ENCODE data around the gene EGFR.
A peak's percentile ranks its signal among the peaks of the same experiment; 100 is the strongest.

The EGFR gene

DNA sequence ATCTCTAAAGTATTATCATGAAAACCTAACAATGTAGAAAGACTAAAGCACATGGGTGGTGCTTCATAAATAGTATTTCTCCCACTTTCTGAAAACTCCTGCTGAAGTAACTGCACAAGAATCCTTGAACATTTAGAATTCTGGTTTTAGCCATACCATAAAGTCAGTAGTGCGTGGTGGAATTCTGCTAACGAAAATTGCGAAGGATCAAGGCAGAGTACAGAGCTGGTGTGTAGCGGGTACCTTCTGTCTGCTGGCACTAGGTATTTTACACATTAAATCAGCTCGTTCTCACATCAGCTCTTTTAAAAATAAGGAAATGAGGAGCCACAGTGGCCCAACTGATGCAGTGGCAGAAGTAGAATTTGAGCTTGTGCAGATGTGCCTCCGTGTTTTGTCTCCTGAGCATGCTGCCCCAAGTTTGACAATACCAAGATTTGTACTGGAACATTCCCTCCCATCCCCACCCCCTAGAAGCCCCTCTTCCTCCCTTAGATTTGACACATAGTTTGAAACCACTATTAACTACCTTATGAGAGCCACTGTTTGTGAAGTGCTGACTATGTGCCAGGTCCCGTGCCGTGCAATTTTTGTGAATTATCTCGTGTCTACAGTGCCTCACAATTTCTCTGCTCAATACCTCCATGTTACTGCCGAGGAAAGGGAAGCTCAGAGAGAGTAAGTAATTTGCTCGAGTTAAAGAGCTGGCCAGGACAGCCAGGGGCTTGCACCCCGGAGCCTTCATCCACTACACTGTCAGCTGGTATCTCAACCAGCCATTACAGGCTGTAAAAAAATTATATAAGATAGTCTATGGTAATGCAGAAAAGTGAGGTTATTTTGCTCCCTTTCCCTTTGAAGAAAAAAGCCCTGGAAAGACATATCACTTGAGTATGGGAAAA, 66.9 kb downstream of the EGFR start:
- no peak for DNase-seq

DNA sequence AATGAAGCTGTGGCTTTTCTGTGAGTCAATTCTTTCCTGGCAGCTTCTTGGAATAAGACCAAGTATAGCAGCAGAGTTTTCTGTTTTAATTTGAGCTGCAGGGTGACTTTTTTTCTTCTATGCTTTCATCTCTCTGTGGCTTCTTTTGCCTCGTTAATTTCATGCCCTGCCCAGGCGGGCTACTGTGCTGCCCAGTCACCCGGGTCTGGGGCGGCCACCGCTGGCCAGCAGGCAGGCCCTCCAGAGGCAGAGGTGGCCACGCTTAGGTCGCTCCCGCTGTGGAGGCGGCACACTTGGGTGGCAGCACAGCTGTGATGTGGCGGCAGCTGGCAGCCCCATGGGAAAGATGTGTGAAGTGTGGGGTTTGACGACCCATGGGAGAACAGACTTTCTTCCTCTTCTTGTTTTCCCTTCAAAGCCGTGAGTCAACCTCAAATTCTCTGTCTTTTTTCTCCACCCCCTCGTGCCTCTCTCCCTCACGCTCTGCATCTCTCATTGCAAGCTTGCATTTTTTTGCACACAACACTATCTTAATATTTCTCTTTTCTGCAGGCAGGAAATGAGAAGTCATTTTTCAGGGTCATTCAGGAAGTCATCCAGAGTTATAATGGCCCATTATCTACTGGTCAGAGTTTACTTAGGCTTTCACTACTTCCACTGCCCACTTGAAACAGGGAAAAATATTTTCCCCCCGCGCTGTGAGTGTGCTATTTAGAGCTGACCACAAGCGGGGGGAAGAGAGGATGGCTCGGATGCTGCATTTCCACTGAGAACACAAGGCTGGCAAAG, 67.8 kb downstream of the EGFR start:
- no peak for DNase-seq

- no peak for DNase-seq
These were observed 68.7 kb downstream of the EGFR start for GRCh38 chr7:55087521-55087961.

DNA sequence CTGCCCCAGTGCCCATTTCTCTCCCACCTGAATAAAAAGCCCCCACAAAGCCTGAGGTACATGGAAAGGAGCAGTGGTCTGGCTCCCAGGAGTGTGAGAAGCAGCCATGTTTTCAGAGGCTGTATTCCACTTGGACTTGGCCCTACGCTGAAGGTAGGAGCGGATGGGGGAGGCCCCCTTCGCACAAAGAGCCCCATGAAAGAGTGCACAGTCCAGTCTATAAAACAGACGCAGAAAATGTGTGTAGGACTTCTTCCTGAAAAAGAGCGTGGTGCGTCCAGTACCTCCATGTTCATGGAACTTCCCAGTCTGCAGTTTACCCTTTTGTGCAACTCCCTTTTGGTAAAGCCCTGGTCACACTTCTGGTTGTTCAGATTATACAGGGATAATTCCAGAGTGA, 69.3 kb downstream of the EGFR start:
- DNase-seq = no peak

GRCh38 chr7:55088620-55089019, 69.8 kb downstream of the EGFR start:
- no peak for DNase-seq

- DNase-seq = no peak
These were observed 73.6 kb downstream of the EGFR start for GRCh38 chr7:55092186-55092974.

- no peak for DNase-seq
These were observed 74.2 kb downstream of the EGFR start for GRCh38 chr7:55092975-55093373.

DNA sequence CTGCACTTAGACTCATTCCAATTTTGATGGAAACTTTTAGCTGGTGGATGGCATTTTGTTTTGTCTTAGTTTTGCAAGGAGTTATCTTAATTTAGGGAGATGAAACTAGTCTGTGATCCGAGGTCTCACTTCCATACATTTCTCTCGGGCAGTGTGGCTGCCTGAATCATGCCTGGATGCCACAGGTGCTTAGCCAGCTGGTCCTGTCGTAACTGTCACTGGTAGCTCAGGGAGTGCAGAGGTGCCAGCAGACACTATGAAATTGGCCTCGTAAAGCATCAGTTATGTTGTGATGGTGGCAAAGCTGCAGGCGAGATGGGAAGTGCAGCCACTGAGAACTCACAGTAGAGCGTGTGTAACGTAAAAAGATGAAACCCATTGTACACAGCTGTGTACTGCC, 74.9 kb downstream of the EGFR start:
- DNase-seq = no peak

DNA sequence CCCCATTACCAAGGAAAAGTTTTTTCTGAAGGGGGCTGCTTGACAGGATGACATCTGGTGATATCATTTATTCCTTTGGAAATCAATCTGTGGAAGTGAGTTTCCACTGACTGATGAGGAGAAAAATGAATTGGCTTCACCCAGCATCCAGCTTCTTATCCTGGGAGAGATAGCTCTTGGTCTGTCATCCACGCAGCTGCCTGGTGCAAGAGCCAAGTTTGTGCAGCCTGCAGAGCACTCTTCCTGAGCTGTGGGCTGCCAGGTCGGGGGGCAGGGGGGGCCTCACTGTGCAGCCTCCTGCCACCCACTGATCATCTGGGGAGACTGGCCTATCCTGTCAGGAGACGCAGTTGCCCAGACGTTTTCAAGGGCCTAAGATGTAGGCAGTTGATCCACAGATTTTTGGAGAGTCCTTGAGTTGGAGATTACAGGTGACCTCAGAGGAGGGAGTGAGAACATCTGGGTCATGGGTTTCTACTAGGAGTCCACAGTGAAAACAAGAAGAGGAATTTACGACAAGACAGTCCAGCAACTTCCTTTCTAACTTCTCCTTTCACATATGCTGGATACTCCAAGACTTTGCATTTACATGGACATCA, 75.4 kb downstream of the EGFR start:
- no peak for DNase-seq

DNA sequence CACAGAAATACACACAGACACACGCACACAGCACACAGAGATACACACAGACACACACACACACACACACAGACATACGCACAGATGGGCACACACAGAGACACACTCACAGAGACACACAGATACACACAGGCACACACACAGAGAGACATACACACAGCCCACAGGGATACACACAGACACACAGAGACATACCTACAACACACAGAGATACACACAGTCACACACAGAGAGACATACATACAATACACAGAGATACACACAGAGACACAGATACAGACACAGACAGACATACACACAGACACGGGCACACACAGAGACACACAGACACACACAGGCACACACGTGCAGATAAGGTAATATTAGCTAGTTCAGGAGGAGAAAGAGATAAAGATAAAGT, 76.9 kb downstream of the EGFR start:
- DNase-seq = no peak

DNA sequence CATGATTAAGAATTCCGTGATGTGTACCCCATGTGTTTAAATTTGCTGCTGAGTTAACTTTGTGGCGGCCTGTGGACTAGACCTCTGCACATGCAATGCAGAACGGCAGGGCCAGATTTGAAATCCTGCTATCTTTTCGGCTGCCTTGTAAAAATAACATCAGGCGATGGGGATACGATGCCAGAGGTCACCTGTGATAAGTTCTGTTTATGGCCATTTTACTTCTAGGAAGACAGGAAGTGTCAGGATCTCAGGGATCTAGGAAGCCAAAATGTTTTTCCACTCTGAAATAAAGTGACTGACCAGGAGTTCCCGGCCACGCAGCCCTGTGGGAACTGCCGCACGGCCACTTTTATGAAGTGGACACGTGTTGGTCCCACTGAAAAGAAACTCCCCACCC, 77.5 kb downstream of the EGFR start:
- DNase-seq = no peak

- no peak for DNase-seq
These were observed 78.3 kb downstream of the EGFR start for GRCh38 chr7:55097100-55097499.

GRCh38 chr7:55099066-55099820, 80.4 kb downstream of the EGFR start:
- no peak for DNase-seq

DNA sequence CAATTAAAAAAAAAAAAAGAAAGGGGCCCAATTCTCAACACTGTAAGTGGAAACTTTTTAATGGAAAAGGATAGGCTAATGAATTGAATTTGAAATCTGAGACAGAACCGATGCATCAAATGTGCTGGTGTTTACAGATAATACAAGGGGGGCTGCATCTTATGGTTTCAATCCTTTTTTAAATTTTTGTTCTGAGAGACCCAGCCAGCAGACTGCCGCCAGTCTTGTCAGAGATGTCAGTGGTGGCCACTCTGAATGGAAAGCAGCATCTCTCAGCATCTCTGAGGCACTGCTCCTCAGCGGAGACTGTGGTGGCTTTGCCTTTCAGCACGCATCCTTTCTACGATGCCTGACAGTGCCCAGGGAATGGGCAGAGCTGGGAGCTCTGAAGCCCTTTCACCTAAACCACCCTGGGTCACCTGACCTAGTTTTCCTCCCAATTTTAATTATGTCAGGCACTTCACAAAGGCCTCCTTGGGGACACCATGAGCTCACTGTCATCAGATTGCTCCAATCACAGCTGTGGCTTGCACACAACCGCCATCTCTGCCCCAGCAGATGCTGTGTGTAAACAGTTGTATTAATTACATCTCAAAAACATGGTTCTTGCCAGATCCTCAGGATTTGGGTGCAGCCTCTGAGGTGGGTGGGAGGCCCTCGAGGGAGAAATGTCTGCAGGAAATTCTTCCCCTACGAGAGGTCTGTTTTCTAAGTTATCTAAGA, 81.2 kb downstream of the EGFR start:
- DNase-seq = peak in 1 of 2 experiments; percentile 38

DNA sequence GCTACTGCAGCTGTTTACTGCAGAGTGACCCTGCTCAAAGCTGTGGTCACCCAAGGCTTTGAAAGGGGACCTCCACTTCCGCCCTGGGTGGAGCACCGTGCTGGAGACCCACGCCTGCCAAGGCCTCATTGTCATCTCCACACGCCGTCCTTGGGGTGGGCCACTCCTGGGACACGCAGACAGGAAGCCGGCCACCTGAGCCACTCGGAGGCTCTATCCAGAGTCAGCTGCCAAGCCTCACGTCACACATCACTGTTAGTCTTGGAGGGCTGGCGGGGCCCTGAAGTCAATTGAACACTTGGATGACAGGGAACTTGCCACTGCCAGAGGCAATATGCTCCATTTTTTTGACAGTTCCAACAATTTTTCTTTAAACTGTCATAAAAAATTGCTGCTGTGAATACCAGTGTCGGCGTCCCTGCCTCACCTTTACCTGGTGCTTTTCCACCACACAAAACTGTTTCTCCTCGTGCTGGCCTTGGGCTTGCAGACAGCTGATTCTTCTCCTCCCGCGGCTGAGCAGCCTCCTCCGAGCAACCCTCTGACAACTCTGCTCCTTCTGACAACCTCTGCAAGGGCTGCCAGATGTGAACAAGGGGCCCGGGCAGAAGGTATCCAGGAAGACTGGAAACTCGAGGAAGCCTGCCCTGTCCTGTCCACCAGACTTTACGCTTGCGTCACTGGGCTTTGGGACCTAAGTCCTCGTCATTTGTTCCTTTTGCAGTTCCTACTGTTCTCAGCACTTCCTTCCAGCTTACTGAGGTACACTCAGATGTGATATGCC, 81.9 kb downstream of the EGFR start:
- peak in 1 of 2 experiments; percentile 57 for DNase-seq

- DNase-seq = no peak
These were observed 82.5 kb downstream of the EGFR start for GRCh38 chr7:55101359-55101758.

DNA sequence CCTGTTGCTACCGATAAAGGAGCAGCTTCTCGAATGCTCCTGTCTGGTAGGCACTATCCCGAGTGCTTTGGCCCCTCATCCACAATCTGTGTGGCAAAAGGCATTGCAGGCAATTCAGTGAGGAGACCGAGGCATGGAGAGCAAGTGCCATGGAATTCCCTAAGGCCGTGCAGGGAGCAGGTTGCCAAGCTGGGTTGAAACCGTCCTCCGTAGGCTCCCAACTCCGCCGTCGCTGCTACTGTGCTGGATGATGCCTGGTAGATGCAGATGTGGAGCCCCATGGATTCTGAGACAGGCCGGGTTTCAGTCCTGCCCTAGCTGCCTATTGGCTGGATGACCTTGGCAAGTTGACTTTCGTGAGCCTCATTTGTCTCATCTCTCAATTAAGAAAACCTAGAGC, 85.3 kb downstream of the EGFR start:
- DNase-seq = no peak

DNA sequence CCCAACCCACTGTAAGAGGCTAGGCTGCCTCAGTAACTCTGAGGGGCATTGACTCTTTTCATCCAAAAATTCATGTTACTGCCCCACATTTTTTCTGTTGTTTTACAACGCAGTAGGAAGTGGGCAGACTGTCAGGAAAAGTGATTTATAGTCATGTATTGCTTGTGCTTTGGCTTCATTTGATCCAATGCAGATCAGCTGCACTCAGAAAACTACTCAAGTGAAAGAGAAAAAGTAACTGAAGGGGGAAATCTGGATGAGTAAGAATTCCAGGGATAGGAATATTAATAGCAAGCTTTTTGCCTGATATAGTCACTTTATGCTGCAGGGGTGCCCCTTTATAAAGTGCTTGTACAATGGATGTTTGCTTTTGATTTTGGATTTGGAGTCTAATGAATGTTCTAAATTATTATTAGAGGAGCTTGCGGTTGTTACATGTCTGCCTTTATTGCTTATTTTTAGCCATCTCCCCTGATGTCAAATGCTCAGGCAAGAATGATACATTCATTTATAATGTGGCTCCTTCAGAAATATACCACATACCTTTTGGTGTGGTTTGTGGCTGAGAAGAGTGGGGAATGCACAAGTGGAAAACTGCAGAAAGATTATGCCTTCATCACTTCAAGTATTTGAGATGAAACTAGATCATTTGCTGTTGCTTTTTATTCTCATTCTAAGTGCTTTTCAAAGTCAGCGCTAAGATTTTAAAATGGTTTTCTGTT, 86.1 kb downstream of the EGFR start:
- no peak for DNase-seq

DNA sequence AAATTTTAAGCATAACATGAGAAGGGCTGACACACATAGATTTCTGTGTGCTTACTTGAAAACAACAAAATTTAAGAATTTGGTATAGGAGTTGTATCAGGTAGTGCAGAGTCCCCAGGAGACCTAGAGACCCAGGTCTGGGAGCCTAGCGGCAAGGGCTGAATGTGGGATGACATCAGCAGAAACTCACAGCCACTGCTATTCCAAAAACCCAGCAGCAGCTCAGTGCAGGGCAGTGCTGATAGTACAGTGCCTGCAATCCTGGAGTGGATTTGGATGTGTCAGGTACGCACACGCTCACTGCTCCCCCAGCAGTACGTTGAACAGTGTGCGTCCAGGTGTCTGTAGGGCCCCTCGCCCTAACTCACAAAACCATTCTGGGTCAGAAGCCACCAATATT, 87.1 kb downstream of the EGFR start:
- DNase-seq = no peak

DNA sequence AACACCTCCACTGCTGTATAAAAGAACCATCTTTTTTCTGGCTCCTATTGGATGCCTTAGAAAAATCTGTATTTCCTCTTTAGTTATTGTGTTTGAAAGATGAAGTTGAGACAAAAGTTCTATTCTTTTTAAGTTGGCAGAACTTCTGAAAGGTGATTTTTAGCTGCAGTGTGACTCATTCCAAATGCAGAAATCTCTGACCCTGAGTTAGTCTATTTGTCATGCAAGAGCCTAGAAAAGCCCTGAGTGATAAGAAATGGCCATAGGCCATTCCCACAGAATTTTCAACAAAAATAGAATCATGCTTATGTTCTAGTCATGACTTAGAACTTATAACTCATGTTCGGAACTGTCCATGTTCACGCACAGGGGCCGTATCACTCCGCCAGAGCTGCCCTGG, 89.1 kb downstream of the EGFR start:
- DNase-seq = no peak

All from SHP77 (cell line).